ENCODE measurements around the gene CHTF8.
A peak's percentile ranks its signal among the peaks of the same experiment; 100 is the strongest.

CHTF8 gene

GRCh38 chr16:69089091-69089910 lies 43.1 kb downstream of the CHTF8 start:
- TF ChIP-seq CTCF (conservative IDR thresholded peaks at IDR 0.05; ENCODE audit: low read depth, low read length) = no peak
- DNase-seq (ENCODE audit: low read depth) = peak; percentile 39
- no peak overlapping the region for H3K4me3 ChIP-seq (ENCODE audit: low read length)

GRCh38 chr16:69088684-69089083 lies 43.7 kb downstream of the CHTF8 start:
- H3K4me3 ChIP-seq (ENCODE audit: low read length) = no peak overlapping the region
- TF ChIP-seq CTCF (conservative IDR thresholded peaks at IDR 0.05; ENCODE audit: low read depth, low read length) = no peak
- no peak for DNase-seq (ENCODE audit: low read depth)

- no peak overlapping the region for H3K4me3 ChIP-seq (ENCODE audit: low read length)
- no peak for DNase-seq (ENCODE audit: low read depth)
- TF ChIP-seq CTCF (conservative IDR thresholded peaks at IDR 0.05; ENCODE audit: low read depth, low read length) = no peak
Measured at GRCh38 chr16:69087161-69087581, 45.2 kb downstream of the CHTF8 start.

GRCh38 chr16:69085032-69085695 lies 47.2 kb downstream of the CHTF8 start:
- DNase-seq (ENCODE audit: low read depth) = no peak
- no peak for TF ChIP-seq CTCF (conservative IDR thresholded peaks at IDR 0.05; ENCODE audit: low read depth, low read length)
- no peak overlapping the region for H3K4me3 ChIP-seq (ENCODE audit: low read length)

GRCh38 chr16:69084289-69084688 lies 48.1 kb downstream of the CHTF8 start:
- no peak overlapping the region for H3K4me3 ChIP-seq (ENCODE audit: low read length)
- DNase-seq (ENCODE audit: low read depth) = no peak
- no peak for TF ChIP-seq CTCF (conservative IDR thresholded peaks at IDR 0.05; ENCODE audit: low read depth, low read length)

GRCh38 chr16:69083306-69083941 lies 49.0 kb downstream of the CHTF8 start:
- no peak for DNase-seq (ENCODE audit: low read depth)
- peak; percentile 17 for TF ChIP-seq CTCF (conservative IDR thresholded peaks at IDR 0.05; ENCODE audit: low read depth, low read length)

More at GRCh38 chr16:69083306-69083941, 49.0 kb downstream of the CHTF8 start:
- no peak overlapping the region for H3K4me3 ChIP-seq (ENCODE audit: low read length)
